IMR-90 (cell line): Measurements from ENCODE around the gene CACNG6. TPM values are rescaled to one million over a fixed set of nuclear protein-coding genes. Genes with fewer than 3 reads are reported as not detected.
A peak's percentile ranks its signal among the peaks of the same experiment; 100 is the strongest.

Source experiments
- ATAC-seq: fragments of 200-7000 bp; cut with Tn5 transposase; 2 replicates; pipeline ENCODE4 v1.9.1; 2020; ENCODE audit warnings: low read depth, mild to moderate bottlenecking, moderate library complexity
- BruUV-seq: library from RNA; stranded (reverse); fragments of 400-500 nt; replicated peaks from 2 replicates; lab custom pipeline; 2021; lab: Mats Ljungman, UMichigan
- CTCF ChIA-PET: fragments of 300-600 bp; formaldehyde crosslinking; extraction: SDS; loops from one replicate; lab custom pipeline; 2021; ENCODE audit warnings: antibody characterized with exemption; lab: Yijun Ruan, JAX
- POLR2A ChIA-PET: fragments of 300-600 bp; sonication (Branson Sonifier 250); formaldehyde crosslinking; loops from one replicate; lab custom pipeline; 2022; ENCODE audit warnings: antibody characterized with exemption; ENCODE audit not compliant: unreplicated experiment; lab: Charles Lee
- DNase-seq: peaks from one replicate; pipeline ENCODE4 v3.0.0; 2013
- H2AFZ ChIP-seq: replicated peaks from 2 replicates; pipeline ENCODE3; 2013; ENCODE audit warnings: low read length, mild to moderate bottlenecking; ENCODE audit not compliant: poor library complexity
- H2AK5ac ChIP-seq: 2 replicates; pipeline ENCODE4 v1.6.1; 2013; ENCODE audit warnings: low read depth, low read length, inconsistent platforms
- H2AK9ac ChIP-seq: replicated peaks from 2 replicates; pipeline ENCODE3; 2013; ENCODE audit warnings: mild to moderate bottlenecking, low read depth, low read length, moderate library complexity; ENCODE audit not compliant: poor library complexity
- H2BK120ac ChIP-seq: 2 replicates; pipeline ENCODE4 v1.6.1; 2013; ENCODE audit warnings: low read depth, low read length, inconsistent platforms
- H2BK15ac ChIP-seq: 3 replicates; pipeline ENCODE4 v1.6.1; 2013; ENCODE audit warnings: low read depth, low read length, inconsistent platforms
- H2BK20ac ChIP-seq: 2 replicates; pipeline ENCODE4 v1.6.1; 2013; ENCODE audit warnings: low read depth, mild to moderate bottlenecking, inconsistent platforms, low read length, moderate library complexity
- H2BK5ac ChIP-seq: 2 replicates; pipeline ENCODE4 v1.6.1; 2013; ENCODE audit warnings: mild to moderate bottlenecking, low read depth, low read length, inconsistent platforms; ENCODE audit not compliant: poor library complexity, severe bottlenecking
- H3K14ac ChIP-seq: replicated peaks from 2 replicates; pipeline ENCODE4 v1.6.1; 2013; ENCODE audit warnings: low read depth, low read length, inconsistent platforms
- H3K18ac ChIP-seq: 2 replicates; pipeline ENCODE4 v1.6.1; 2013; ENCODE audit warnings: low read depth, low read length, control low read depth
- H3K23ac ChIP-seq: 2 replicates; pipeline ENCODE4 v1.6.1; 2013; ENCODE audit warnings: low read depth, low read length, inconsistent platforms
- H3K27ac ChIP-seq: 2 replicates; pipeline ENCODE4 v1.5.1; 2013; ENCODE audit warnings: mild to moderate bottlenecking, control low read depth, low read length; ENCODE audit not compliant: insufficient read depth
- H3K27me3 ChIP-seq: 2 replicates; pipeline ENCODE4 v1.6.1; 2013; ENCODE audit warnings: low read length; ENCODE audit not compliant: control insufficient read depth, insufficient read depth
- H3K36me3 ChIP-seq: 2 replicates; pipeline ENCODE4 v1.6.1; 2013; ENCODE audit warnings: low read length, mixed read lengths; ENCODE audit not compliant: control insufficient read depth, insufficient read depth
- H3K4ac ChIP-seq: 2 replicates; pipeline ENCODE4 v1.6.1; 2013; ENCODE audit warnings: low read depth, low read length, inconsistent platforms
- H3K4me1 ChIP-seq: 2 replicates; pipeline ENCODE4 v1.6.1; 2013; ENCODE audit warnings: low read length, mixed read lengths; ENCODE audit not compliant: control insufficient read depth, insufficient read depth
- H3K4me2 ChIP-seq: 2 replicates; pipeline ENCODE4 v1.6.1; 2013; ENCODE audit warnings: low read depth, mild to moderate bottlenecking, control low read depth, low read length, moderate library complexity
- H3K4me3 ChIP-seq: 2 replicates; pipeline ENCODE4 v1.5.1; 2013; ENCODE audit warnings: low read depth, mild to moderate bottlenecking, control low read depth, low read length, moderate library complexity; ENCODE audit not compliant: insufficient read depth
- H3K56ac ChIP-seq: 2 replicates; pipeline ENCODE4 v1.6.1; 2013; ENCODE audit warnings: low read length, inconsistent platforms; ENCODE audit not compliant: insufficient read depth; ENCODE audit errors: extremely low read depth
- H3K79me1 ChIP-seq, 2 experiments: 2 replicates each; pipeline ENCODE4 v1.6.1; 2013; ENCODE audit warnings: low read length in 2 of 2, inconsistent platforms in 1 of 2, low read depth in 1 of 2
- H3K9ac ChIP-seq: 2 replicates; pipeline ENCODE4 v1.6.1; 2013; ENCODE audit warnings: low read depth, low read length, control low read depth
- H3K9me1 ChIP-seq: 2 replicates; pipeline ENCODE4 v1.6.1; 2013; ENCODE audit warnings: low read length, inconsistent platforms; ENCODE audit not compliant: insufficient read depth
- H3K9me3 ChIP-seq: 2 replicates; pipeline ENCODE4 v1.6.1; 2013; ENCODE audit warnings: low read length; ENCODE audit not compliant: control insufficient read depth, insufficient read depth
- H4K20me1 ChIP-seq: 2 replicates; pipeline ENCODE4 v1.6.1; 2013; ENCODE audit warnings: low read length, inconsistent platforms; ENCODE audit not compliant: insufficient read depth
- H4K5ac ChIP-seq: 2 replicates; pipeline ENCODE4 v1.6.1; 2013; ENCODE audit warnings: mild to moderate bottlenecking, low read depth, low read length, control low read depth
- H4K8ac ChIP-seq, 2 experiments: 2 replicates each; pipeline ENCODE4 v1.6.1; 2013; ENCODE audit warnings: low read depth in 2 of 2, low read length in 2 of 2, control low read depth in 1 of 2, inconsistent platforms in 1 of 2
- H4K91ac ChIP-seq: 2 replicates; pipeline ENCODE4 v1.6.1; 2013; ENCODE audit warnings: low read depth, low read length, inconsistent platforms; ENCODE audit not compliant: insufficient read depth
- MAFK ChIP-seq: IDR thresholded peaks from 2 replicates; pipeline ENCODE4 v1.6.1; 2012; ENCODE audit warnings: low read depth, low read length, improper control_type of control experiment
- MXI1 ChIP-seq: IDR thresholded peaks from 2 replicates; pipeline ENCODE4 v1.6.1; 2012; ENCODE audit warnings: low read depth, mild to moderate bottlenecking, low read length, moderate library complexity, borderline replicate concordance
- NFE2L2 ChIP-seq: fragments of 150-350 bp; IDR thresholded peaks from 2 replicates; pipeline ENCODE4 v1.6.1; 2016; ENCODE audit warnings: low read depth, mild to moderate bottlenecking, low read length
- POLR2A ChIP-seq: IDR thresholded peaks from 2 replicates; pipeline ENCODE4 v1.6.1; 2012; ENCODE audit warnings: mild to moderate bottlenecking, low read depth, low read length
- WGBS, 2 experiments: methylation state at CpG; one replicate each; pipeline versions ENCODE4 v1.1.5 to v1.1.7; 2013; ENCODE audit warnings: missing lambda C conversion rate in 2 of 2; ENCODE audit not compliant: insufficient read length in 1 of 2; ENCODE audit errors: extremely low coverage in 2 of 2; 5-methylcytosine and 5-hydroxymethylcytosine counted together
- dilution Hi-C: fragments of 300-500 bp; cut with HindIII; formaldehyde crosslinking; loops from one replicate; pipeline ENCODE4 v1.14.3; 2018; ENCODE audit warnings: low sequenced_read_pairs; ENCODE audit not compliant: unreplicated experiment
- in situ Hi-C: fragments of 300-500 bp; cut with MboI; formaldehyde crosslinking; loops from 3 replicates; pipeline ENCODE4 v1.14.3; 2019; ENCODE audit warnings: low sequenced_read_pairs, inconsistent platforms, mixed read lengths
- intact Hi-C: fragments of 100-400 bp; cut with micrococcal nuclease; formaldehyde crosslinking; loops from 2 replicates; pipeline ENCODE4 v1.10.0; 2022
- polyA plus RNA-seq, 3 experiments: library from polyadenylated mRNA; depleted of rRNA; stranded (reverse); fragments of >200 nt; gene quantifications; 2 replicates each; pipeline ENCODE4 v1.2.3, GENCODE V29; 2012; ENCODE audit warnings: low replicate concordance in 1 of 3
- total RNA-seq: library from RNA; depleted of rRNA; stranded (reverse); fragments of >200 nt; gene quantifications from 2 replicates; pipeline ENCODE4 v1.2.3, GENCODE V29; 2012
- TF ChIP-seq, protein P1 (sequence below): conservative IDR thresholded peaks from 2 replicates; pipeline ENCODE4 v1.5.1; 2012; ENCODE audit warnings: mild to moderate bottlenecking, low read depth, low read length, improper control_type of control experiment
- TF ChIP-seq, protein P2 (sequence below): fragments of 150-350 bp; IDR thresholded peaks from 2 replicates; pipeline ENCODE4 v1.6.1; 2017; ENCODE audit warnings: mild to moderate bottlenecking, antibody characterized with exemption, low read length, low read depth

CACNG6 gene
- total and polyA plus RNA-seq, 2 of the 4 experiments (the other 2 are of a cell fraction), result not detected

DNA sequence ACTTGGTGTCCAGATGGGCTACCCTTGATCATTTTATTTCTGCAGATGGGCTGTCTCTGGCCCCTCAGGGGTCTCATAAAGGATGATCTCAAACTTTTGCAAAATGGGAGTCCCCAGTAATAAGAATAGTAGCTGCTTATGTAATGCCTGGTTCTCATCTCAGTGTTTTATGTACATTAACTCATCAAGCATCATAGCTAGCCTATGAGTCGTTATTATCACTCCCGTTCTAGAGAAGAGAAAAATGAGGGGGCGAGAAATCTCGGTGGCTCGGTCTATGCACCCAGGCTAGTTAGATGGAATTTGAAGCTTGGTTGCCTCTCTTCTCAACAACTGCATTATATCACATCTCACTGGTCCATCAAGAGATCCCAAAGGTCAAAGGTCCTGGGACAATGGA is 3.4 kb downstream of the CACNG6 start:
- H3K27ac ChIP-seq, result no peak overlapping the region
- no CpG with 5 or more reads among the region's 5 CpGs for WGBS, 2 experiments
- no peak overlapping the region for H2BK5ac ChIP-seq
- intact Hi-C loops, result no loop called here
- no peak overlapping the region; the same call in 1 of the 2 replicates for H3K4me2 ChIP-seq
- no peak overlapping the region for H3K4me3 ChIP-seq
- H3K79me1 ChIP-seq, result no peaks in the 10 kb centered on the region
- in situ Hi-C loops, result no loop called here
- ATAC-seq, result no peak
- H3K56ac ChIP-seq, result no peak overlapping the region
- no peaks in the 10 kb centered on the region for H4K20me1 ChIP-seq
- no peak overlapping the region for H3K23ac ChIP-seq
- H2AK5ac ChIP-seq, result no peak overlapping the region
- peaks cover 31% of the 10 kb centered on the region; the same call in 1 of the 2 replicates for H3K27me3 ChIP-seq
- no peaks in the 10 kb centered on the region for H3K36me3 ChIP-seq
- no peak overlapping the region for H2BK20ac ChIP-seq
- no peak overlapping the region for H3K4ac ChIP-seq
- H2BK15ac ChIP-seq, result no peak overlapping the region
- no peak for TF ChIP-seq POLR2A
- TF ChIP-seq, protein P1, sequence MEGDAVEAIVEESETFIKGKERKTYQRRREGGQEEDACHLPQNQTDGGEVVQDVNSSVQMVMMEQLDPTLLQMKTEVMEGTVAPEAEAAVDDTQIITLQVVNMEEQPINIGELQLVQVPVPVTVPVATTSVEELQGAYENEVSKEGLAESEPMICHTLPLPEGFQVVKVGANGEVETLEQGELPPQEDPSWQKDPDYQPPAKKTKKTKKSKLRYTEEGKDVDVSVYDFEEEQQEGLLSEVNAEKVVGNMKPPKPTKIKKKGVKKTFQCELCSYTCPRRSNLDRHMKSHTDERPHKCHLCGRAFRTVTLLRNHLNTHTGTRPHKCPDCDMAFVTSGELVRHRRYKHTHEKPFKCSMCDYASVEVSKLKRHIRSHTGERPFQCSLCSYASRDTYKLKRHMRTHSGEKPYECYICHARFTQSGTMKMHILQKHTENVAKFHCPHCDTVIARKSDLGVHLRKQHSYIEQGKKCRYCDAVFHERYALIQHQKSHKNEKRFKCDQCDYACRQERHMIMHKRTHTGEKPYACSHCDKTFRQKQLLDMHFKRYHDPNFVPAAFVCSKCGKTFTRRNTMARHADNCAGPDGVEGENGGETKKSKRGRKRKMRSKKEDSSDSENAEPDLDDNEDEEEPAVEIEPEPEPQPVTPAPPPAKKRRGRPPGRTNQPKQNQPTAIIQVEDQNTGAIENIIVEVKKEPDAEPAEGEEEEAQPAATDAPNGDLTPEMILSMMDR, result no peak
- TF ChIP-seq, protein P2, sequence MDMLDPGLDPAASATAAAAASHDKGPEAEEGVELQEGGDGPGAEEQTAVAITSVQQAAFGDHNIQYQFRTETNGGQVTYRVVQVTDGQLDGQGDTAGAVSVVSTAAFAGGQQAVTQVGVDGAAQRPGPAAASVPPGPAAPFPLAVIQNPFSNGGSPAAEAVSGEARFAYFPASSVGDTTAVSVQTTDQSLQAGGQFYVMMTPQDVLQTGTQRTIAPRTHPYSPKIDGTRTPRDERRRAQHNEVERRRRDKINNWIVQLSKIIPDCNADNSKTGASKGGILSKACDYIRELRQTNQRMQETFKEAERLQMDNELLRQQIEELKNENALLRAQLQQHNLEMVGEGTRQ, result no peak
- TF ChIP-seq MXI1, result no peak
- no peak for TF ChIP-seq MAFK
- TF ChIP-seq NFE2L2, result no peak
- dilution Hi-C loops, result no loop called here
- H3K9me1 ChIP-seq, result no peaks in the 10 kb centered on the region
- H2AK9ac ChIP-seq, result no peak overlapping the region
- H4K91ac ChIP-seq, result no peak overlapping the region
- DNase-seq, result peak; percentile 32
- no TSS peak for BruUV-seq
- ChIA-PET POLR2A (no interaction called here), CTCF (no interaction called here)
- H3K18ac ChIP-seq, result no peak overlapping the region
- no peak overlapping the region for H3K14ac ChIP-seq
- no peak overlapping the region for H2BK120ac ChIP-seq
- no peak overlapping the region for H3K9ac ChIP-seq
- H3K4me1 ChIP-seq, result no peaks in the 10 kb centered on the region
- H4K8ac ChIP-seq, result no peak overlapping the region
- H2AFZ ChIP-seq, result no peak overlapping the region
- no peak overlapping the region for H4K5ac ChIP-seq
- no peaks in the 10 kb centered on the region for H3K9me3 ChIP-seq
